HEK293T (cell line): Measurements from ENCODE around the gene NKX3-2.

ENCODE experiments used
- BHLHE40 ChIP-seq: fragments of 450-650 bp; IDR thresholded peaks from 2 replicates; pipeline ENCODE4 v1.6.1; 2016; ENCODE audit warnings: mild to moderate bottlenecking, moderate library complexity, borderline replicate concordance
- CTBP1 ChIP-seq: fragments of 450-650 bp; IDR thresholded peaks from 2 replicates; pipeline ENCODE4 v1.6.1; 2016; ENCODE audit warnings: borderline replicate concordance
- ELF4 ChIP-seq: fragments of 450-650 bp; IDR thresholded peaks from 2 replicates; pipeline ENCODE4 v1.6.1; 2017; ENCODE audit warnings: antibody characterized with exemption
- FOXA1 ChIP-seq: fragments of 450-650 bp; IDR thresholded peaks from 2 replicates; pipeline ENCODE4 v1.6.1; 2016; ENCODE audit warnings: mild to moderate bottlenecking
- FOXK2 ChIP-seq: fragments of 450-650 bp; IDR thresholded peaks from 2 replicates; pipeline ENCODE4 v1.6.1; 2016; ENCODE audit warnings: mild to moderate bottlenecking
- FOXM1 ChIP-seq: fragments of 450-650 bp; IDR thresholded peaks from 2 replicates; pipeline ENCODE4 v1.6.1; 2017; ENCODE audit warnings: mild to moderate bottlenecking, borderline replicate concordance
- HDGF ChIP-seq: fragments of 450-650 bp; IDR thresholded peaks from 2 replicates; pipeline ENCODE4 v1.6.1; 2017; ENCODE audit warnings: antibody characterized with exemption, borderline replicate concordance
- SUZ12 ChIP-seq: fragments of 450-650 bp; IDR thresholded peaks from 2 replicates; pipeline ENCODE4 v1.6.1; 2016; ENCODE audit warnings: mild to moderate bottlenecking
- TARDBP ChIP-seq: fragments of 450-650 bp; IDR thresholded peaks from 2 replicates; pipeline ENCODE4 v1.6.1; 2016

GRCh38 chr4:13538427-13538973, 5.8 kb downstream of the NKX3-2 start:
- no peak for TF ChIP-seq HDGF
- no peak for TF ChIP-seq BHLHE40
- TF ChIP-seq SUZ12: no peak
- no peak for TF ChIP-seq FOXA1
- no peak for TF ChIP-seq CTBP1
- TF ChIP-seq TARDBP: no peak
- TF ChIP-seq FOXK2: no peak
- TF ChIP-seq FOXM1: no peak
- TF ChIP-seq ELF4: no peak
